WERI-Rb-1 (cell line): ENCODE measurements around the gene NAA50.

Source experiments
- DNase-seq: peaks from one replicate; pipeline ENCODE4 v3.0.0-alpha.2; 2020
- H3K27ac ChIP-seq: fragments of 250-450 bp; sonication (Bioruptor Pico); 2 replicates; pipeline ENCODE4 v1.5.1; 2020; ENCODE audit warnings: mild to moderate bottlenecking, moderate library complexity
- H3K27me3 ChIP-seq: fragments of 250-450 bp; sonication (Bioruptor Pico); 2 replicates; pipeline ENCODE4 v1.5.1; 2021; ENCODE audit warnings: mild to moderate bottlenecking, low read depth, moderate library complexity; ENCODE audit not compliant: insufficient read depth, severe bottlenecking
- H3K36me3 ChIP-seq: fragments of 250-450 bp; sonication (Bioruptor Pico); 2 replicates; pipeline ENCODE4 v1.5.1; 2020; ENCODE audit warnings: mild to moderate bottlenecking, moderate library complexity
- H3K4me3 ChIP-seq: 2 replicates; pipeline ENCODE4 v1.5.1; 2011; ENCODE audit warnings: low read depth, mild to moderate bottlenecking, control low read depth, low read length
- H3K9me3 ChIP-seq: fragments of 250-450 bp; sonication (Bioruptor Pico); 2 replicates; pipeline ENCODE4 v1.5.1; 2021; ENCODE audit warnings: mild to moderate bottlenecking, moderate library complexity; ENCODE audit not compliant: severe bottlenecking
- CTCF ChIP-seq: IDR thresholded peaks from 2 replicates; pipeline ENCODE4 v1.5.1; 2011; ENCODE audit warnings: low read depth, mild to moderate bottlenecking, control low read depth, inconsistent platforms, low read length

The NAA50 gene

GRCh38 chr3:113684271-113684819 is 61.7 kb downstream of the NAA50 start:
- Histone ChIP-seq H3K9me3 (peaks cover 3% of the 10 kb centered on the region), H3K4me3 (no peak overlapping the region), H3K36me3 (no peaks in the 10 kb centered on the region), H3K27me3 (no peaks in the 10 kb centered on the region), H3K27ac (no peak overlapping the region)
- no peak for DNase-seq
- TF ChIP-seq CTCF, result no peak

GRCh38 chr3:113678773-113679172 is 67.3 kb downstream of the NAA50 start:
- H3K27ac ChIP-seq, result no peak overlapping the region
- no peak for DNase-seq
- no peak for TF ChIP-seq CTCF
- no peaks in the 10 kb centered on the region for H3K9me3 ChIP-seq
- peaks cover 13% of the 10 kb centered on the region for H3K36me3 ChIP-seq
- H3K4me3 ChIP-seq, result no peak overlapping the region
- no peaks in the 10 kb centered on the region for H3K27me3 ChIP-seq

- H3K36me3 ChIP-seq, result peaks cover 16% of the 10 kb centered on the region
- H3K27me3 ChIP-seq, result no peaks in the 10 kb centered on the region
- no peaks in the 10 kb centered on the region for H3K9me3 ChIP-seq
- no peak for TF ChIP-seq CTCF
- H3K27ac ChIP-seq, result no peak overlapping the region
- DNase-seq, result no peak
- no peak overlapping the region for H3K4me3 ChIP-seq
These were observed 68.3 kb downstream of the NAA50 start for GRCh38 chr3:113677737-113678136.

- TF ChIP-seq CTCF, result no peak
- no peak overlapping the region for H3K27ac ChIP-seq
- H3K4me3 ChIP-seq, result no peak overlapping the region
- no peak for DNase-seq
- H3K36me3 ChIP-seq, result peaks cover 16% of the 10 kb centered on the region
- H3K27me3 ChIP-seq, result no peaks in the 10 kb centered on the region
- no peaks in the 10 kb centered on the region for H3K9me3 ChIP-seq
These were observed 69.8 kb downstream of the NAA50 start for GRCh38 chr3:113676261-113676660.

- TF ChIP-seq CTCF, result no peak
- no peak for DNase-seq
- H3K27ac ChIP-seq, result no peak overlapping the region
- H3K27me3 ChIP-seq, result no peaks in the 10 kb centered on the region
- peaks cover 16% of the 10 kb centered on the region for H3K36me3 ChIP-seq
- H3K9me3 ChIP-seq, result no peaks in the 10 kb centered on the region
- no peak overlapping the region for H3K4me3 ChIP-seq
These were observed 72.5 kb downstream of the NAA50 start for GRCh38 chr3:113673593-113673992.

GRCh38 chr3:113668015-113668414 is 78.0 kb downstream of the NAA50 start:
- Histone ChIP-seq H3K4me3 (no peak overlapping the region), H3K27ac (no peak overlapping the region), H3K9me3 (no peaks in the 10 kb centered on the region), H3K27me3 (no peaks in the 10 kb centered on the region), H3K36me3 (no peaks in the 10 kb centered on the region)
- no peak for DNase-seq
- no peak for TF ChIP-seq CTCF
